ENCODE measurements around the gene CHST8. TPM values are rescaled to one million over a fixed set of nuclear protein-coding genes. Genes with fewer than 3 reads are reported as not detected.
"Not testable (repeated sequence)": the region's sequence is repeated elsewhere in the genome, so short reads cannot be mapped to it uniquely, and the experiment has no call there.

Gene CHST8
- total RNA-seq, 2 donors from 2014 or later, result 0.43 TPM; not detected in 1

- Histone ChIP-seq H3K4me3 (no peak overlapping the region), H3K9me3 (no peaks in the 10 kb centered on the region), H3K27me3 (no peaks in the 10 kb centered on the region), H3K36me3 (peaks cover 14% of the 10 kb centered on the region), H3K4me1 (peaks cover 0 to 36% of the 10 kb centered on the region in 2 donors), H3K27ac (no peak overlapping the region)
- no peak for TF ChIP-seq CTCF (IDR thresholded peaks at IDR 0.05)
- DNase-seq (ENCODE audit: low spot score), result no peak
These were observed 193.9 kb downstream of the CHST8 start for GRCh38 chr19:33815380-33816340.

GRCh38 chr19:33818411-33818810 lies 196.7 kb downstream of the CHST8 start:
- no peak overlapping the region for H3K4me3 ChIP-seq
- H3K27me3 ChIP-seq, result no peaks in the 10 kb centered on the region
- TF ChIP-seq CTCF (IDR thresholded peaks at IDR 0.05), result no peak
- DNase-seq (ENCODE audit: low spot score), result no peak
- no peak overlapping the region for H3K27ac ChIP-seq
- H3K4me1 ChIP-seq, result peaks cover 0 to 44% of the 10 kb centered on the region in 2 donors
- no peaks in the 10 kb centered on the region for H3K9me3 ChIP-seq
- no peaks in the 10 kb centered on the region for H3K36me3 ChIP-seq

GRCh38 chr19:33819078-33819477 lies 197.3 kb downstream of the CHST8 start:
- peak overlapping the region; percentile 71 to 74 for H3K27ac ChIP-seq
- not testable (repeated sequence) for H3K9me3 ChIP-seq; H3K4me3 ChIP-seq; H3K36me3 ChIP-seq; DNase-seq (ENCODE audit: low spot score); H3K27me3 ChIP-seq
- peaks cover 0 to 44% of the 10 kb centered on the region in 2 donors for H3K4me1 ChIP-seq

- Histone ChIP-seq H3K9me3 (no peaks in the 10 kb centered on the region), H3K27ac (peak overlapping the region; percentile 71 to 74), H3K4me1 (peaks cover 0 to 44% of the 10 kb centered on the region in 2 donors), H3K36me3 (no peaks in the 10 kb centered on the region), H3K4me3 (peak overlapping the region; percentile 19 to 49), H3K27me3 (no peaks in the 10 kb centered on the region)
- TF ChIP-seq CTCF (IDR thresholded peaks at IDR 0.05), result no peak
- DNase-seq (ENCODE audit: low spot score), result no peak
These were observed 197.7 kb downstream of the CHST8 start for GRCh38 chr19:33819506-33819879.

- Histone ChIP-seq H3K4me3 (peak overlapping the region; percentile 19 to 49), H3K27me3 (no peaks in the 10 kb centered on the region), H3K9me3 (no peaks in the 10 kb centered on the region), H3K27ac (peak overlapping the region; percentile 71 to 74), H3K4me1 (peaks cover 0 to 44% of the 10 kb centered on the region in 2 donors), H3K36me3 (no peaks in the 10 kb centered on the region)
- peak; percentile 84 for DNase-seq (ENCODE audit: low spot score)
- peak in 1 of 2 donors; percentile 14 for TF ChIP-seq CTCF (IDR thresholded peaks at IDR 0.05)
These were observed 198.4 kb downstream of the CHST8 start for GRCh38 chr19:33819880-33820781.

- TF ChIP-seq CTCF (IDR thresholded peaks at IDR 0.05), result no peak
- H3K4me3 ChIP-seq, result no peak overlapping the region
- no peaks in the 10 kb centered on the region for H3K36me3 ChIP-seq
- no peak overlapping the region for H3K27ac ChIP-seq
- H3K27me3 ChIP-seq, result no peaks in the 10 kb centered on the region
- DNase-seq (ENCODE audit: low spot score), result no peak
- H3K4me1 ChIP-seq, result peaks cover 0 to 33% of the 10 kb centered on the region in 2 donors
- H3K9me3 ChIP-seq, result no peaks in the 10 kb centered on the region
These were observed 200.1 kb downstream of the CHST8 start for GRCh38 chr19:33821871-33822270.
